GM18511 (cell line): ENCODE results near the gene ASB6.

ENCODE experiments used
- ATAC-seq: cut with Tn5 transposase; IDR thresholded peaks from one replicate; pipeline ENCODE4 v1.9.1; 2021; ENCODE audit warnings: mild to moderate bottlenecking, moderate library complexity; ENCODE audit not compliant: unreplicated experiment

The ASB6 gene

GRCh38 chr9:129587487-129588262, 54.3 kb downstream of the ASB6 start:
- ATAC-seq: no peak

- no peak for ATAC-seq
These were observed 55.3 kb downstream of the ASB6 start for GRCh38 chr9:129586685-129587084.

- ATAC-seq: no peak
These were observed 55.7 kb downstream of the ASB6 start for GRCh38 chr9:129586245-129586644.

GRCh38 chr9:129585352-129585751, 56.6 kb downstream of the ASB6 start:
- ATAC-seq: no peak
